Activated CD4-positive, alpha-beta T cell treated with anti-CD3 and anti-CD28 coated beads for 36 hours (primary cell): Measurements from ENCODE around the gene ONECUT2. TPM values are rescaled to one million over a fixed set of nuclear protein-coding genes. Genes with fewer than 3 reads are reported as not detected.

Experiments used
- ATAC-seq: fragments of 200-7000 bp; cut with Tn5 transposase; one replicate; pipeline ENCODE4 v1.10.0; 2021; ENCODE audit warnings: mild to moderate bottlenecking, moderate library complexity
- CTCF ChIA-PET: fragments of 350-600 bp; sonication (Branson Sonifier 250); formaldehyde crosslinking; loops from one replicate; lab custom pipeline; 2021; ENCODE audit warnings: antibody characterized with exemption; lab: Charles Lee
- POLR2A ChIA-PET: fragments of 350-600 bp; sonication (Branson Sonifier 250); formaldehyde crosslinking; loops from one replicate; lab custom pipeline; 2021; ENCODE audit warnings: antibody characterized with exemption, inconsistent platforms; lab: Charles Lee
- DNase-seq: peaks from one replicate; pipeline ENCODE4 v3.0.0-alpha.2; 2020
- H3K27ac Mint-ChIP-seq: one replicate; pipeline ENCODE4 v1.8.0; 2021; ENCODE audit warnings: mixed read lengths
- H3K27me3 Mint-ChIP-seq: one replicate; pipeline ENCODE4 v1.8.0; 2021; ENCODE audit warnings: mixed read lengths
- H3K36me3 Mint-ChIP-seq: one replicate; pipeline ENCODE4 v1.8.0; 2021; ENCODE audit warnings: low read depth, mixed read lengths
- H3K4me1 Mint-ChIP-seq: one replicate; pipeline ENCODE4 v1.8.0; 2021; ENCODE audit warnings: mixed read lengths
- H3K4me3 Mint-ChIP-seq: one replicate; pipeline ENCODE4 v1.8.0; 2021; ENCODE audit warnings: mild to moderate bottlenecking, moderate library complexity, mixed read lengths
- H3K9me3 Mint-ChIP-seq: one replicate; pipeline ENCODE4 v1.8.0; 2021; ENCODE audit warnings: low read depth, mixed read lengths
- intact Hi-C, 2 experiments: fragments of 100-400 bp; cut with DNase I in 1 of 2; cut with micrococcal nuclease in 1 of 2; formaldehyde crosslinking; loops; one replicate each; pipeline versions ENCODE4 v1.14.2 to v1.15.1; 2022 to 2024; cut with DNase I, micrococcal nuclease
- total RNA-seq, 2 experiments: library from RNA; stranded (reverse); gene quantifications; one replicate each; pipeline ENCODE4 v1.2.3, GENCODE V29; 2021

ONECUT2 gene
- total RNA-seq, 2 experiments from 2014 or later = under 0.01 TPM; not detected in 1

GRCh38 chr18:57423821-57424220, 11.4 kb upstream of the ONECUT2 start:
- Mint-ChIP-seq H3K9me3 (peaks cover 6% of the 10 kb centered on the region), H3K27me3 (peaks cover 50% of the 10 kb centered on the region), H3K4me3 (no peak overlapping the region), H3K27ac (no peak overlapping the region), H3K36me3 (peaks cover under 1% of the 10 kb centered on the region), H3K4me1 (peaks cover 6% of the 10 kb centered on the region)
- no peak for DNase-seq
- CTCF ChIA-PET = no interaction called here
- intact Hi-C loops = no loop called here
- POLR2A ChIA-PET = no interaction called here
- ATAC-seq = no peak

GRCh38 chr18:57425096-57425495, 10.1 kb upstream of the ONECUT2 start:
- Mint-ChIP-seq H3K27me3 (peaks cover 57% of the 10 kb centered on the region), H3K4me1 (peaks cover 19% of the 10 kb centered on the region), H3K9me3 (peaks cover 11% of the 10 kb centered on the region), H3K4me3 (no peak overlapping the region), H3K36me3 (peaks cover 9% of the 10 kb centered on the region), H3K27ac (no peak overlapping the region)
- CTCF ChIA-PET = no interaction called here
- ATAC-seq (no peak), DNase-seq (no peak)
- POLR2A ChIA-PET = no interaction called here
- intact Hi-C loops = no loop called here

GRCh38 chr18:57426187-57426586, 9.0 kb upstream of the ONECUT2 start:
- ATAC-seq = peak; percentile 78
- peak; percentile 19 for DNase-seq
- peaks cover 57% of the 10 kb centered on the region for H3K27me3 Mint-ChIP-seq

GRCh38 chr18:57427429-57428201, 7.6 kb upstream of the ONECUT2 start:
- Mint-ChIP-seq H3K27me3 (peaks cover 61% of the 10 kb centered on the region), H3K4me1 (peaks cover 19% of the 10 kb centered on the region), H3K36me3 (peaks cover 9% of the 10 kb centered on the region), H3K9me3 (peaks cover 7% of the 10 kb centered on the region), H3K4me3 (no peak overlapping the region), H3K27ac (no peak overlapping the region)
- no peak for ATAC-seq
- ChIA-PET CTCF (no interaction called here), POLR2A (no interaction called here)
- intact Hi-C loops = no loop called here
- no peak for DNase-seq

More at GRCh38 chr18:57426187-57426586, 9.0 kb upstream of the ONECUT2 start:
- peaks cover 19% of the 10 kb centered on the region for H3K4me1 Mint-ChIP-seq
- H3K9me3 Mint-ChIP-seq = peaks cover 10% of the 10 kb centered on the region
- no peak overlapping the region for H3K27ac Mint-ChIP-seq
- CTCF ChIA-PET = interaction anchor here (0.6 kb wide), 2 partner anchors 276 to 610 kb away, joined by 3 to 4 read pairs; no protein-coding TSS in a partner anchor
- intact Hi-C loops = no loop called here
- POLR2A ChIA-PET = no interaction called here
- peaks cover 9% of the 10 kb centered on the region for H3K36me3 Mint-ChIP-seq
- no peak overlapping the region for H3K4me3 Mint-ChIP-seq

- ATAC-seq (no peak), DNase-seq (no peak)
- Mint-ChIP-seq H3K36me3 (peaks cover 9% of the 10 kb centered on the region), H3K9me3 (peaks cover 7% of the 10 kb centered on the region), H3K27me3 (peaks cover 61% of the 10 kb centered on the region), H3K4me1 (peaks cover 22% of the 10 kb centered on the region), H3K27ac (no peak overlapping the region), H3K4me3 (no peak overlapping the region)
- CTCF ChIA-PET = interaction anchor here (1.1 to 1.9 kb wide), 2 partner anchors 10 to 17 kb away, joined by 3 to 8 read pairs; no protein-coding TSS in a partner anchor
- intact Hi-C loops = loop anchor here (1.0 kb wide), 1 partner anchor 10 kb away; no protein-coding TSS in a partner anchor
- POLR2A ChIA-PET = no interaction called here
These were observed 6.7 kb upstream of the ONECUT2 start for GRCh38 chr18:57428221-57429150.

GRCh38 chr18:57429167-57430078, 5.8 kb upstream of the ONECUT2 start:
- POLR2A ChIA-PET = no interaction called here
- intact Hi-C loops = loop anchor here (1.0 to 10.0 kb wide), 2 partner anchors 9 to 1845 kb away; partner anchors contain the start of gene TCF4 (in 1 of the 2)
- Mint-ChIP-seq H3K36me3 (peaks cover 9% of the 10 kb centered on the region), H3K27me3 (peaks cover 66% of the 10 kb centered on the region), H3K4me3 (peak overlapping the region; percentile 27), H3K27ac (no peak overlapping the region), H3K9me3 (peaks cover 7% of the 10 kb centered on the region), H3K4me1 (peaks cover 31% of the 10 kb centered on the region)
- DNase-seq = peak; percentile 42
- ATAC-seq = peak; percentile 44
- CTCF ChIA-PET = interaction anchor here (0.7 to 1.9 kb wide), 4 partner anchors 9 to 509 kb away, joined by 3 to 8 read pairs (median 4); no protein-coding TSS in a partner anchor

- no peak for DNase-seq
- Mint-ChIP-seq H3K27ac (no peak overlapping the region), H3K9me3 (peaks cover 7% of the 10 kb centered on the region), H3K36me3 (peaks cover 9% of the 10 kb centered on the region), H3K27me3 (peaks cover 64% of the 10 kb centered on the region), H3K4me3 (no peak overlapping the region), H3K4me1 (peaks cover 37% of the 10 kb centered on the region)
- intact Hi-C loops = loop anchor here in 1 of 2 experiments (10.0 kb wide), 1 partner anchor 1846 kb away; the partner anchor contains the start of gene TCF4
- CTCF ChIA-PET = interaction anchor here (0.8 to 1.9 kb wide), 4 partner anchors 8 to 29 kb away, joined by 3 to 8 read pairs (median 3); no protein-coding TSS in a partner anchor
- POLR2A ChIA-PET = no interaction called here
- ATAC-seq = no peak
These were observed 4.8 kb upstream of the ONECUT2 start for GRCh38 chr18:57430079-57431001.

- Mint-ChIP-seq H3K9me3 (peaks cover 5% of the 10 kb centered on the region), H3K4me3 (no peak overlapping the region), H3K27me3 (peaks cover 63% of the 10 kb centered on the region), H3K27ac (no peak overlapping the region), H3K36me3 (peaks cover 9% of the 10 kb centered on the region), H3K4me1 (peaks cover 38% of the 10 kb centered on the region)
- intact Hi-C loops = loop anchor here in 1 of 2 experiments (10.0 kb wide), 1 partner anchor 1846 kb away; the partner anchor contains the start of gene TCF4
- ATAC-seq (no peak), DNase-seq (no peak)
- POLR2A ChIA-PET = no interaction called here
- CTCF ChIA-PET = interaction anchor here (1.4 kb wide), 2 partner anchors 13 to 14 kb away, joined by 3 read pairs; no protein-coding TSS in a partner anchor
These were observed 4.2 kb upstream of the ONECUT2 start for GRCh38 chr18:57431002-57431382.

- Mint-ChIP-seq H3K27me3 (peaks cover 67% of the 10 kb centered on the region), H3K9me3 (peaks cover 5% of the 10 kb centered on the region), H3K27ac (no peak overlapping the region), H3K4me1 (peaks cover 39% of the 10 kb centered on the region), H3K4me3 (no peak overlapping the region), H3K36me3 (peaks cover 9% of the 10 kb centered on the region)
- DNase-seq (no peak), ATAC-seq (no peak)
- ChIA-PET POLR2A (no interaction called here), CTCF (interaction anchor here (1.4 kb wide), 2 partner anchors 12 to 14 kb away, joined by 3 read pairs; no protein-coding TSS in a partner anchor)
- intact Hi-C loops = loop anchor here in 1 of 2 experiments (10.0 kb wide), 1 partner anchor 1847 kb away; the partner anchor contains the start of gene TCF4
These were observed 3.6 kb upstream of the ONECUT2 start for GRCh38 chr18:57431467-57432080.
